GM19240 (cell line): ENCODE measurements around the gene LSMEM2.
A peak's percentile ranks its signal among the peaks of the same experiment; 100 is the strongest.
"Not testable (repeated sequence)": the region's sequence is repeated elsewhere in the genome, so short reads cannot be mapped to it uniquely, and the experiment has no call there.

Experiments used
- DNase-seq: peaks from one replicate; pipeline ENCODE4 v3.0.0; 2011; ENCODE audit warnings: low spot score; ENCODE audit not compliant: insufficient read length

The LSMEM2 gene

GRCh38 chr3:50245831-50246516, 32.9 kb upstream of the LSMEM2 start:
- DNase-seq, result no peak

- DNase-seq, result no peak
These were observed 32.4 kb upstream of the LSMEM2 start for GRCh38 chr3:50246517-50246954.

- DNase-seq, result no peak
These were observed 30.5 kb upstream of the LSMEM2 start for GRCh38 chr3:50248387-50248786.

GRCh38 chr3:50249457-50249856, 29.4 kb upstream of the LSMEM2 start:
- no peak for DNase-seq

GRCh38 chr3:50250514-50250913, 28.4 kb upstream of the LSMEM2 start:
- no peak for DNase-seq

- no peak for DNase-seq
These were observed 27.7 kb upstream of the LSMEM2 start for GRCh38 chr3:50251220-50251619.

- DNase-seq, result no peak
These were observed 24.2 kb upstream of the LSMEM2 start for GRCh38 chr3:50254577-50255250.

GRCh38 chr3:50255251-50255615, 23.7 kb upstream of the LSMEM2 start:
- DNase-seq, result no peak

- no peak for DNase-seq
These were observed 21.7 kb upstream of the LSMEM2 start for GRCh38 chr3:50256978-50257890.

- no peak for DNase-seq
These were observed 20.7 kb upstream of the LSMEM2 start for GRCh38 chr3:50258029-50258680.

- DNase-seq, result no peak
These were observed 19.9 kb upstream of the LSMEM2 start for GRCh38 chr3:50258979-50259378.

- DNase-seq, result no peak
These were observed 19.4 kb upstream of the LSMEM2 start for GRCh38 chr3:50259432-50260026.

GRCh38 chr3:50260027-50260941, 18.6 kb upstream of the LSMEM2 start:
- DNase-seq, result peak; percentile 95

GRCh38 chr3:50260942-50261441, 17.9 kb upstream of the LSMEM2 start:
- DNase-seq, result no peak

GRCh38 chr3:50261505-50261904, 17.4 kb upstream of the LSMEM2 start:
- DNase-seq, result no peak

GRCh38 chr3:50262200-50262599, 16.7 kb upstream of the LSMEM2 start:
- DNase-seq, result not testable (repeated sequence)

- no peak for DNase-seq
These were observed 16.1 kb upstream of the LSMEM2 start for GRCh38 chr3:50262778-50263177.

GRCh38 chr3:50263478-50264382, 15.2 kb upstream of the LSMEM2 start:
- no peak for DNase-seq
